K562 (cell line): ENCODE results near the gene C4A. TPM values are rescaled to one million over a fixed set of nuclear protein-coding genes. Genes with fewer than 3 reads are reported as not detected.

Experiments
- ATF1 ChIP-seq, 2 experiments: fragments of 450-650 bp in 1 of 2; IDR thresholded peaks; 2 replicates each; pipeline ENCODE4 v1.6.1; 2016; ENCODE audit warnings: missing compliant biosample characterization in 1 of 2, missing genetic modification characterization in 1 of 2
- BRD4 ChIP-seq: fragments of 200-600 bp; sonication (generic); IDR thresholded peaks from 2 replicates; pipeline ENCODE4 v1.6.1; 2017; ENCODE audit warnings: inconsistent platforms
- CHD2 ChIP-seq: IDR thresholded peaks from 2 replicates; pipeline ENCODE4 v1.6.1; 2011; ENCODE audit warnings: low read depth, low read length
- DPF2 ChIP-seq: fragments of 450-650 bp; IDR thresholded peaks from 2 replicates; pipeline ENCODE4 v1.6.1; 2016
- E2F1 ChIP-seq: sonication (generic); formaldehyde crosslinking; IDR thresholded peaks from 2 replicates; pipeline ENCODE4 v1.8.1; 2023; ENCODE audit warnings: mild to moderate bottlenecking, missing genetic modification reagents, moderate library complexity
- FOXK2 ChIP-seq, 2 experiments: fragments of 450-650 bp; IDR thresholded peaks in 1 of 2; conservative IDR thresholded peaks in 1 of 2; 2 replicates each; pipeline ENCODE4 v1.6.1; 2016; ENCODE audit warnings: low read depth in 2 of 2, mild to moderate bottlenecking in 1 of 2
- GATAD2A ChIP-seq: fragments of 450-650 bp; IDR thresholded peaks from 2 replicates; pipeline ENCODE4 v1.6.1; 2017
- HDAC1 ChIP-seq, 2 experiments: fragments of 450-650 bp; IDR thresholded peaks; 2 replicates each; pipeline ENCODE4 v1.6.1; 2016 to 2017; ENCODE audit warnings: inconsistent platforms in 1 of 2, mild to moderate bottlenecking in 1 of 2, moderate library complexity in 1 of 2
- HNRNPK ChIP-seq: fragments of 200-400 bp; formaldehyde crosslinking; IDR thresholded peaks from one replicate; pipeline ENCODE4 v1.6.1; 2018; ENCODE audit warnings: mild to moderate bottlenecking, low read depth, low read length; ENCODE audit not compliant: poor library complexity, severe bottlenecking
- HSF4 ChIP-seq: fragments of 250-450 bp; sonication (Bioruptor Pico); IDR thresholded peaks from 2 replicates; pipeline ENCODE4 v2.1.2; 2022; ENCODE audit warnings: mild to moderate bottlenecking, moderate library complexity, borderline replicate concordance
- KLF13 ChIP-seq: fragments of 450-650 bp; IDR thresholded peaks from 2 replicates; pipeline ENCODE4 v1.6.1; 2016; ENCODE audit warnings: missing genetic modification characterization, low read depth, mild to moderate bottlenecking, missing compliant biosample characterization, moderate library complexity, borderline replicate concordance
- MIER1 ChIP-seq: fragments of 450-650 bp; IDR thresholded peaks from 2 replicates; pipeline ENCODE4 v1.6.1; 2016; ENCODE audit warnings: antibody characterized with exemption, mild to moderate bottlenecking, low read depth
- PTTG1 ChIP-seq: fragments of 450-650 bp; IDR thresholded peaks from 2 replicates; pipeline ENCODE4 v1.6.1; 2016; ENCODE audit warnings: low read depth, mild to moderate bottlenecking, missing genetic modification characterization, missing compliant biosample characterization
- RBM17 ChIP-seq: fragments of 200-400 bp; formaldehyde crosslinking; IDR thresholded peaks from 2 replicates; pipeline ENCODE4 v1.6.1; 2017; ENCODE audit warnings: low read depth, mild to moderate bottlenecking, low read length, borderline replicate concordance
- ZNF217 ChIP-seq: sonication (generic); formaldehyde crosslinking; IDR thresholded peaks from 2 replicates; pipeline ENCODE4 v1.8.0; 2022; ENCODE audit warnings: mild to moderate bottlenecking, missing genetic modification reagents
- ZNF253 ChIP-seq: fragments of 250-450 bp; sonication (Bioruptor Pico); conservative IDR thresholded peaks from 2 replicates; pipeline ENCODE4 v1.6.1; 2021; ENCODE audit warnings: mild to moderate bottlenecking
- ZNF354B ChIP-seq: fragments of 250-450 bp; sonication (Bioruptor Pico); IDR thresholded peaks from 2 replicates; pipeline ENCODE4 v1.4.0; 2020
- ZNF589 ChIP-seq: fragments of 200-800 bp; sonication (Bioruptor generic); IDR thresholded peaks from 2 replicates; pipeline ENCODE4 v1.6.1; 2016; ENCODE audit warnings: low read depth, missing genetic modification characterization, missing compliant biosample characterization
- ZNF644 ChIP-seq: fragments of 200-800 bp; sonication (Bioruptor generic); IDR thresholded peaks from 2 replicates; pipeline ENCODE4 v1.6.1; 2016; ENCODE audit warnings: low read depth, missing genetic modification characterization, missing compliant biosample characterization
- polyA plus RNA-seq, 8 experiments: library from polyadenylated mRNA; depleted of rRNA in 4 of 8; stranded (reverse) in 5 of 8; unstranded in 3 of 8; fragments of >200 nt; fragmentation: Nextera tagmentation in 2 of 8; fragmentation: Illumina TruSeq in 1 of 8; extraction: Ambion mirVana in 2 of 8; extraction: Trizol in 1 of 8; gene quantifications; 2 replicates each; pipeline versions ENCODE4 v1.2.1 to v1.2.3, GENCODE V29; 2011 to 2014; ENCODE audit warnings: inconsistent platforms in 1 of 8, missing spikeins in 1 of 8
- total RNA-seq, 7 experiments: library from RNA; depleted of rRNA in 6 of 7; stranded (reverse); fragments of >200 nt in 6 of 7; fragmentation: Illumina TruSeq in 2 of 7; extraction: Trizol in 2 of 7; gene quantifications; 2 replicates each; pipeline versions ENCODE4 v1.2.1 to v1.2.3, GENCODE V29; 2011 to 2021; ENCODE audit warnings: low replicate concordance in 1 of 7
- TF ChIP-seq, protein P1 (sequence below), 3 experiments: fragments of 200-800 bp in 1 of 3; fragments of 250-450 bp in 1 of 3; fragments of 450-650 bp in 1 of 3; sonication (Bioruptor Pico) in 1 of 3; sonication (Bioruptor generic) in 1 of 3; formaldehyde crosslinking in 1 of 3; IDR thresholded peaks; 2 replicates each; pipeline versions ENCODE4 v1.6.1 to v1.8.0; 2016 to 2022; ENCODE audit warnings: mild to moderate bottlenecking in 2 of 3, missing genetic modification characterization in 2 of 3, missing compliant biosample characterization in 1 of 3, moderate library complexity in 1 of 3
- TF ChIP-seq, protein P2 (sequence below): sonication (generic); formaldehyde crosslinking; IDR thresholded peaks from 2 replicates; pipeline ENCODE4 v1.9.0; 2022; ENCODE audit warnings: mild to moderate bottlenecking, missing genetic modification reagents
- TF ChIP-seq, protein P3 (sequence below): IDR thresholded peaks from 3 replicates; pipeline ENCODE4 v1.6.1; 2011; ENCODE audit warnings: borderline replicate concordance, mild to moderate bottlenecking; ENCODE audit not compliant: insufficient read length, insufficient read depth

The C4A gene
- total and polyA plus RNA-seq, 9 of the 15 experiments (the other 6 are each of a cell fraction or from before 2014, with no cell fraction given): 0.27 to 7.6 (median 5.0) TPM

DNA sequence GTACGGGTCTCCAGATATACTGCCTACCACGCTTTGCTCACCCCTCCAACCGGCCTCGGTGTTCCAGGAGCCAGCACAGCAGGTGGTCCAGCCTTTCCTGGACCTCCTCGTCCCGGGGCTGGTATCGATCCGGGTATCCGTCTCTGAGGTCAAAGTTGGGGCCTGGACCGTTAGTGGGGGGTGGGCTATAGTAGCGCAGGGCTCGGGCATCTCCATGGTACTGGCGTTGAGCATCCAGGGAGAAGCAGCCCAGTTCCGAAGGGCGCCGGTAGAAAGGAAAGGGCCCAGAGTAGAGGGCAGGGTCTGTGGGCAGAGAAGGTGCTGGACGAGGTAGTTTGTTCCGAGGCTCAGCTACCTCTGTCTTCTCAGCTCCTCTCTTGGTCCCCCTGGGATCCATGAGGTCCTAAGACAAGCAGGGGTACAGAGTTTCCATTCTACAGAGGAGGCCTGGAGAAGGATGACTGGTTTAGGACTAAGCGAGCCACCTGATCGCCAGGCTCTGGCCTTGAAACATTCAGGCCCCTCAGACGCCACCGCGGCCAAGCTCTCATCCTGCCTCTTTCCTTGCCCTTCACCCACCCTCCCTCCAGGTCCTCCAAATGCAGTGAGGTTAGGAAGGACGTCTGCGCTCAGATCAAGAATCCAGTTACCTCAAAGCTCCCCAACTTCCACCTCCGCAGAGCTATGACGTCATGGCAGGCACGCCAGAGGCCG lies 10.4 kb upstream of the C4A start (continued):
- TF ChIP-seq, protein P1, sequence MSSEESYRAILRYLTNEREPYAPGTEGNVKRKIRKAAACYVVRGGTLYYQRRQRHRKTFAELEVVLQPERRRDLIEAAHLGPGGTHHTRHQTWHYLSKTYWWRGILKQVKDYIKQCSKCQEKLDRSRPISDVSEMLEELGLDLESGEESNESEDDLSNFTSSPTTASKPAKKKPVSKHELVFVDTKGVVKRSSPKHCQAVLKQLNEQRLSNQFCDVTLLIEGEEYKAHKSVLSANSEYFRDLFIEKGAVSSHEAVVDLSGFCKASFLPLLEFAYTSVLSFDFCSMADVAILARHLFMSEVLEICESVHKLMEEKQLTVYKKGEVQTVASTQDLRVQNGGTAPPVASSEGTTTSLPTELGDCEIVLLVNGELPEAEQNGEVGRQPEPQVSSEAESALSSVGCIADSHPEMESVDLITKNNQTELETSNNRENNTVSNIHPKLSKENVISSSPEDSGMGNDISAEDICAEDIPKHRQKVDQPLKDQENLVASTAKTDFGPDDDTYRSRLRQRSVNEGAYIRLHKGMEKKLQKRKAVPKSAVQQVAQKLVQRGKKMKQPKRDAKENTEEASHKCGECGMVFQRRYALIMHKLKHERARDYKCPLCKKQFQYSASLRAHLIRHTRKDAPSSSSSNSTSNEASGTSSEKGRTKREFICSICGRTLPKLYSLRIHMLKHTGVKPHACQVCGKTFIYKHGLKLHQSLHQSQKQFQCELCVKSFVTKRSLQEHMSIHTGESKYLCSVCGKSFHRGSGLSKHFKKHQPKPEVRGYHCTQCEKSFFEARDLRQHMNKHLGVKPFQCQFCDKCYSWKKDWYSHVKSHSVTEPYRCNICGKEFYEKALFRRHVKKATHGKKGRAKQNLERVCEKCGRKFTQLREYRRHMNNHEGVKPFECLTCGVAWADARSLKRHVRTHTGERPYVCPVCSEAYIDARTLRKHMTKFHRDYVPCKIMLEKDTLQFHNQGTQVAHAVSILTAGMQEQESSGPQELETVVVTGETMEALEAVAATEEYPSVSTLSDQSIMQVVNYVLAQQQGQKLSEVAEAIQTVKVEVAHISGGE (CRISPR knock-in tag; IDR thresholded peaks at IDR 0.05): no peak
- TF ChIP-seq HDAC1 (IDR thresholded peaks at IDR 0.05): no peak
- no peak for TF ChIP-seq CHD2
- TF ChIP-seq HSF4: no peak
- TF ChIP-seq BRD4: 0 out of 2 replicates have a peak, but pooled peaks have one; percentile 6
- TF ChIP-seq MIER1: no peak
- TF ChIP-seq HNRNPK: no peak
- TF ChIP-seq ZNF217 (CRISPR knock-in tag): no peak
- no peak for TF ChIP-seq PTTG1 (tag)
- 0 out of 2 replicates have a peak, but pooled peaks have one; percentile 8 for TF ChIP-seq ZNF644 (tag)
- TF ChIP-seq ZNF354B (CRISPR knock-in tag): no peak
- no peak for TF ChIP-seq GATAD2A
- no peak; the same call in 1 of the 2 replicates for TF ChIP-seq ZNF589 (CRISPR knock-in tag)
- TF ChIP-seq DPF2: peak; percentile 80; the same call in 1 of the 2 replicates
- no peak for TF ChIP-seq ATF1 (CRISPR knock-in tag; IDR thresholded peaks at IDR 0.05)
- TF ChIP-seq ATF1 (tag; IDR thresholded peaks at IDR 0.05): no peak
- no peak for TF ChIP-seq E2F1 (CRISPR knock-in tag)
- TF ChIP-seq, protein P2, sequence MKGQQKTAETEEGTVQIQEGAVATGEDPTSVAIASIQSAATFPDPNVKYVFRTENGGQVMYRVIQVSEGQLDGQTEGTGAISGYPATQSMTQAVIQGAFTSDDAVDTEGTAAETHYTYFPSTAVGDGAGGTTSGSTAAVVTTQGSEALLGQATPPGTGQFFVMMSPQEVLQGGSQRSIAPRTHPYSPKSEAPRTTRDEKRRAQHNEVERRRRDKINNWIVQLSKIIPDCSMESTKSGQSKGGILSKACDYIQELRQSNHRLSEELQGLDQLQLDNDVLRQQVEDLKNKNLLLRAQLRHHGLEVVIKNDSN (CRISPR knock-in tag): no peak
- TF ChIP-seq, protein P3, sequence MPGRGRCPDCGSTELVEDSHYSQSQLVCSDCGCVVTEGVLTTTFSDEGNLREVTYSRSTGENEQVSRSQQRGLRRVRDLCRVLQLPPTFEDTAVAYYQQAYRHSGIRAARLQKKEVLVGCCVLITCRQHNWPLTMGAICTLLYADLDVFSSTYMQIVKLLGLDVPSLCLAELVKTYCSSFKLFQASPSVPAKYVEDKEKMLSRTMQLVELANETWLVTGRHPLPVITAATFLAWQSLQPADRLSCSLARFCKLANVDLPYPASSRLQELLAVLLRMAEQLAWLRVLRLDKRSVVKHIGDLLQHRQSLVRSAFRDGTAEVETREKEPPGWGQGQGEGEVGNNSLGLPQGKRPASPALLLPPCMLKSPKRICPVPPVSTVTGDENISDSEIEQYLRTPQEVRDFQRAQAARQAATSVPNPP: no peak
- TF ChIP-seq ZNF253: no peak
- TF ChIP-seq RBM17: no peak
- TF ChIP-seq KLF13 (tag): no peak
- no peak for TF ChIP-seq FOXK2 (conservative IDR thresholded peaks at IDR 0.05 in 1 of 2, IDR thresholded peaks at IDR 0.05 in 1 of 2; ENCODE audit: low read depth in 2 of 2)
